HepG2 (cell line): ENCODE data around the gene PRR23E. TPM values are rescaled to one million over a fixed set of nuclear protein-coding genes. Genes with fewer than 3 reads are reported as not detected.
A peak's percentile ranks its signal among the peaks of the same experiment; 100 is the strongest.

Source experiments
- ATAC-seq: fragments of 200-7000 bp; cut with Tn5 transposase; 3 replicates; pipeline ENCODE4 v1.9.1; 2020; ENCODE audit warnings: mild to moderate bottlenecking, moderate library complexity
- BruUV-seq: library from RNA; stranded (reverse); fragments of 400-500 nt; replicated peaks from 2 replicates; lab custom pipeline; 2021; lab: Mats Ljungman, UMichigan
- CTCF ChIA-PET: fragments of 300-600 bp; formaldehyde crosslinking; extraction: SDS; loops from one replicate; lab custom pipeline; 2021; ENCODE audit warnings: low total read pairs, inconsistent platforms, low intra/inter-chr PET ratio; lab: Yijun Ruan, JAX
- POLR2A ChIA-PET: fragments of 350-600 bp; sonication (Branson Sonifier 250); formaldehyde crosslinking; loops from one replicate; lab custom pipeline; 2020; ENCODE audit warnings: antibody characterized with exemption, inconsistent platforms; lab: Yijun Ruan, JAX
- DNase-seq: peaks from one replicate; pipeline ENCODE4 v3.0.0-alpha.2; 2015; ENCODE audit warnings: low spot score
- FAIRE-seq: peaks from 3 replicates; lab custom pipeline; 2011; peaks lifted over from hg19 to GRCh38; lab: Jason Lieb, UNC
- H2AFZ ChIP-seq: one replicate; pipeline ENCODE4 v1.6.1; 2011; ENCODE audit warnings: low read length, inconsistent platforms
- H3K27ac ChIP-seq: fragments of 300-600 bp; 3 replicates; pipeline ENCODE4 v1.8.0; 2011; ENCODE audit warnings: mixed run types, mild to moderate bottlenecking, mixed read lengths, low read length, inconsistent platforms; ENCODE audit not compliant: insufficient read depth; ENCODE audit errors: extremely low read length
- H3K27me3 ChIP-seq, 2 experiments: fragments of 200-600 bp in 1 of 2; 2 replicates in 1 of 2; 3 replicates in 1 of 2; pipeline versions ENCODE4 v1.6.0 to v1.8.0; 2011; ENCODE audit warnings: low read length in 2 of 2, mild to moderate bottlenecking in 2 of 2, moderate library complexity in 2 of 2, inconsistent platforms in 1 of 2; ENCODE audit not compliant: insufficient read depth in 2 of 2, control insufficient read depth in 1 of 2
- H3K36me3 ChIP-seq, 2 experiments: fragments of 200-600 bp in 1 of 2; replicated peaks in 1 of 2; 2 replicates in 1 of 2; 3 replicates in 1 of 2; pipeline versions ENCODE4 v1.5.1 to v1.8.0; 2011; ENCODE audit warnings: low read length in 2 of 2, inconsistent platforms in 1 of 2; ENCODE audit not compliant: insufficient read depth in 2 of 2, control insufficient read depth in 1 of 2
- H3K4me1 ChIP-seq: 2 replicates; pipeline ENCODE4 v1.5.1; 2012; ENCODE audit warnings: low read length, inconsistent platforms; ENCODE audit not compliant: insufficient read depth
- H3K4me2 ChIP-seq: 2 replicates; pipeline ENCODE4 v1.6.0; 2011; ENCODE audit warnings: low read depth, low read length, inconsistent platforms
- H3K4me3 ChIP-seq, 3 experiments: fragments of 200-600 bp in 1 of 3; sonication (generic), shearing (Covaris generic) in 1 of 3; replicated peaks in 1 of 3; 2 replicates each; pipeline ENCODE4 v1.5.1; 2011 to 2016; ENCODE audit warnings: low read length in 3 of 3, inconsistent platforms in 2 of 3, low read depth in 2 of 3, mild to moderate bottlenecking in 2 of 3, control low read depth in 1 of 3, mixed read lengths in 1 of 3; ENCODE audit not compliant: insufficient read depth in 1 of 3
- H3K79me2 ChIP-seq: one replicate; pipeline ENCODE4 v1.6.1; 2011; ENCODE audit warnings: low read length, inconsistent platforms; ENCODE audit not compliant: insufficient read depth
- H3K9ac ChIP-seq: 2 replicates; pipeline ENCODE4 v1.6.0; 2011; ENCODE audit warnings: mild to moderate bottlenecking, low read depth, low read length, inconsistent platforms; ENCODE audit not compliant: insufficient read depth
- H3K9me3 ChIP-seq: 2 replicates; pipeline ENCODE4 v1.5.1; 2012; ENCODE audit warnings: mild to moderate bottlenecking, low read length
- H4K20me1 ChIP-seq: 2 replicates; pipeline ENCODE4 v1.6.0; 2011; ENCODE audit warnings: inconsistent platforms, mild to moderate bottlenecking, low read length, moderate library complexity; ENCODE audit not compliant: insufficient read depth
- CAMTA2 ChIP-seq: sonication (generic); formaldehyde crosslinking; IDR thresholded peaks from 2 replicates; pipeline ENCODE4 v1.4.0; 2020; ENCODE audit warnings: mild to moderate bottlenecking, missing genetic modification reagents, borderline replicate concordance
- CREB1 ChIP-seq, 2 experiments: fragments of 450-650 bp in 1 of 2; IDR thresholded peaks; 2 replicates each; pipeline ENCODE4 v1.6.1; 2016 to 2017; ENCODE audit warnings: control low read depth in 1 of 2, mild to moderate bottlenecking in 1 of 2, missing compliant biosample characterization in 1 of 2, missing genetic modification characterization in 1 of 2
- DR1 ChIP-seq: sonication (generic); formaldehyde crosslinking; IDR thresholded peaks from 2 replicates; pipeline ENCODE4 v1.8.0; 2021; ENCODE audit warnings: mild to moderate bottlenecking, missing genetic modification reagents, inconsistent platforms
- FOXA1 ChIP-seq, 2 experiments: fragments of 450-650 bp in 1 of 2; sonication (generic) in 1 of 2; formaldehyde crosslinking in 1 of 2; IDR thresholded peaks; 2 replicates each; pipeline versions ENCODE4 v1.4.0 to v1.6.1; 2016 to 2020; ENCODE audit warnings: missing genetic modification reagents in 1 of 2
- FOXA3 ChIP-seq: IDR thresholded peaks from 2 replicates; pipeline ENCODE4 v1.6.1; 2016; ENCODE audit warnings: missing genetic modification reagents, missing compliant biosample characterization
- HDAC1 ChIP-seq: sonication (generic); formaldehyde crosslinking; IDR thresholded peaks from 2 replicates; pipeline ENCODE4 v1.5.1; 2020; ENCODE audit warnings: mild to moderate bottlenecking, missing genetic modification reagents
- HNRNPL ChIP-seq: fragments of 200-400 bp; formaldehyde crosslinking; IDR thresholded peaks from 2 replicates; pipeline ENCODE4 v1.6.1; 2017; ENCODE audit warnings: mild to moderate bottlenecking, low read depth, low read length
- MAFF ChIP-seq: IDR thresholded peaks from 2 replicates; pipeline ENCODE4 v1.6.1; 2011; ENCODE audit warnings: low read depth, low read length, improper control_type of control experiment
- MAFK ChIP-seq, 2 experiments: IDR thresholded peaks in 1 of 2; conservative IDR thresholded peaks in 1 of 2; 2 replicates each; pipeline ENCODE4 v1.6.1; 2011; ENCODE audit warnings: improper control_type of control experiment in 2 of 2, low read length in 2 of 2
- RARG ChIP-seq: sonication (generic); formaldehyde crosslinking; IDR thresholded peaks from 2 replicates; pipeline ENCODE4 v1.4.0; 2020; ENCODE audit warnings: low read depth, mild to moderate bottlenecking, missing genetic modification reagents
- ZNF256 ChIP-seq: sonication (generic); formaldehyde crosslinking; conservative IDR thresholded peaks from 2 replicates; pipeline ENCODE4 v1.4.0; 2020; ENCODE audit warnings: missing genetic modification reagents
- ZNF335 ChIP-seq: sonication (generic); formaldehyde crosslinking; IDR thresholded peaks from 2 replicates; pipeline ENCODE4 v1.4.0; 2020; ENCODE audit warnings: missing genetic modification reagents
- ZNF605 ChIP-seq: sonication (generic); formaldehyde crosslinking; IDR thresholded peaks from 2 replicates; pipeline ENCODE4 v1.8.0; 2022; ENCODE audit warnings: mild to moderate bottlenecking, missing genetic modification reagents
- ZNF615 ChIP-seq: sonication (generic); formaldehyde crosslinking; IDR thresholded peaks from 2 replicates; pipeline ENCODE4 v1.5.0; 2020; ENCODE audit warnings: mild to moderate bottlenecking, missing genetic modification reagents, borderline replicate concordance
- ZNF747 ChIP-seq: sonication (generic); formaldehyde crosslinking; IDR thresholded peaks from 2 replicates; pipeline ENCODE4 v1.8.1; 2023; ENCODE audit warnings: missing genetic modification reagents, mild to moderate bottlenecking, borderline replicate concordance
- WGBS: methylation state at CpG from one replicate; pipeline ENCODE4 v1.1.6; 2017; ENCODE audit warnings: low lambda C conversion rate; 5-methylcytosine and 5-hydroxymethylcytosine counted together
- in situ Hi-C: cut with HindIII; loops from 2 replicates; pipeline ENCODE4 v1.10.0; 2017; ENCODE audit warnings: low pct_unique_long_range_greater_than_20kb; ENCODE audit not compliant: extremely low pct_ligation_motif_present
- intact Hi-C: fragments of 100-400 bp; cut with micrococcal nuclease; formaldehyde crosslinking; loops from one replicate; pipeline ENCODE4 v1.10.0; 2022; ENCODE audit not compliant: unreplicated experiment
- polyA plus RNA-seq, 8 experiments: library from polyadenylated mRNA; depleted of rRNA in 3 of 8; stranded (reverse) in 7 of 8; unstranded in 1 of 8; fragments of >200 nt; fragmentation: Illumina TruSeq in 4 of 8; extraction: Trizol in 4 of 8; gene quantifications; 2 replicates each; pipeline versions ENCODE4 v1.2.1 to v1.2.3, GENCODE V29; 2011 to 2016; ENCODE audit warnings: low read depth in 4 of 8, missing spikeins in 1 of 8, mixed read lengths in 1 of 8; ENCODE audit not compliant: insufficient read depth in 1 of 8
- total RNA-seq, 5 experiments: library from RNA; depleted of rRNA; stranded (reverse); fragments of >200 nt; fragmentation: Illumina TruSeq; extraction: Trizol; gene quantifications; 2 replicates each; pipeline ENCODE4 v1.2.3, GENCODE V29; 2016; ENCODE audit warnings: low read depth in 1 of 5
- TF ChIP-seq, protein P1 (sequence below), 2 experiments: fragments of 450-650 bp in 1 of 2; sonication (generic) in 1 of 2; formaldehyde crosslinking; IDR thresholded peaks; 2 replicates each; pipeline versions ENCODE4 v1.5.0 to v1.8.0; 2020 to 2022; ENCODE audit warnings: mild to moderate bottlenecking in 1 of 2, missing genetic modification reagents in 1 of 2
- TF ChIP-seq, protein P2 (sequence below): sonication (generic); formaldehyde crosslinking; IDR thresholded peaks from 2 replicates; pipeline ENCODE4 v1.5.0; 2020; ENCODE audit warnings: mild to moderate bottlenecking, missing genetic modification reagents, borderline replicate concordance
- TF ChIP-seq, protein P3 (sequence below): IDR thresholded peaks from 2 replicates; pipeline ENCODE4 v1.6.1; 2016

The PRR23E gene
- total and polyA plus RNA-seq, 2 of the 13 experiments (the other 11 are each of a cell fraction or from before 2014, with no cell fraction given): not detected

- in situ Hi-C loops: no loop called here
Observed at GRCh38 chr3:127200086-127200691, 7.3 kb downstream of the PRR23E start.

GRCh38 chr3:127203024-127203423, 10.1 kb downstream of the PRR23E start:
- no peaks in the 10 kb centered on the region for H3K79me2 ChIP-seq
- peaks cover 1 to 6% of the 10 kb centered on the region in 2 experiments; a peak in 2 of 5 replicates for H3K27me3 ChIP-seq
- in situ Hi-C loops: no loop called here
- H3K9ac ChIP-seq: no peak overlapping the region
- DNase-seq (no peak), FAIRE-seq (no peak), ATAC-seq (no peak)
- BruUV-seq: no TSS peak
- peaks cover 3% of the 10 kb centered on the region for H3K4me1 ChIP-seq
- no peak overlapping the region for H3K4me3 ChIP-seq
- H3K9me3 ChIP-seq: no peaks in the 10 kb centered on the region
- H3K27ac ChIP-seq: no peak overlapping the region
- POLR2A ChIA-PET: no interaction called here
- CTCF ChIA-PET: no interaction called here
- no peaks in the 10 kb centered on the region for H3K36me3 ChIP-seq
- no peak overlapping the region for H3K4me2 ChIP-seq
- H4K20me1 ChIP-seq: no peaks in the 10 kb centered on the region
- TF ChIP-seq, protein P1, sequence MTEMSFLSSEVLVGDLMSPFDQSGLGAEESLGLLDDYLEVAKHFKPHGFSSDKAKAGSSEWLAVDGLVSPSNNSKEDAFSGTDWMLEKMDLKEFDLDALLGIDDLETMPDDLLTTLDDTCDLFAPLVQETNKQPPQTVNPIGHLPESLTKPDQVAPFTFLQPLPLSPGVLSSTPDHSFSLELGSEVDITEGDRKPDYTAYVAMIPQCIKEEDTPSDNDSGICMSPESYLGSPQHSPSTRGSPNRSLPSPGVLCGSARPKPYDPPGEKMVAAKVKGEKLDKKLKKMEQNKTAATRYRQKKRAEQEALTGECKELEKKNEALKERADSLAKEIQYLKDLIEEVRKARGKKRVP (CRISPR knock-in tag; IDR thresholded peaks at IDR 0.05): no peak
- TF ChIP-seq CAMTA2 (no peak), CREB1 (IDR thresholded peaks at IDR 0.05) (no peak), CREB1 (CRISPR knock-in tag; IDR thresholded peaks at IDR 0.05) (no peak), HDAC1 (CRISPR knock-in tag) (no peak), MAFK (conservative IDR thresholded peaks at IDR 0.05 in 1 of 2, IDR thresholded peaks at IDR 0.05 in 1 of 2; ENCODE audit: low read length in 2 of 2) (peak; percentile 51 to 89; a peak in 3 of 4 replicates), MAFF (peak; percentile 81)
- TF ChIP-seq, protein P2, sequence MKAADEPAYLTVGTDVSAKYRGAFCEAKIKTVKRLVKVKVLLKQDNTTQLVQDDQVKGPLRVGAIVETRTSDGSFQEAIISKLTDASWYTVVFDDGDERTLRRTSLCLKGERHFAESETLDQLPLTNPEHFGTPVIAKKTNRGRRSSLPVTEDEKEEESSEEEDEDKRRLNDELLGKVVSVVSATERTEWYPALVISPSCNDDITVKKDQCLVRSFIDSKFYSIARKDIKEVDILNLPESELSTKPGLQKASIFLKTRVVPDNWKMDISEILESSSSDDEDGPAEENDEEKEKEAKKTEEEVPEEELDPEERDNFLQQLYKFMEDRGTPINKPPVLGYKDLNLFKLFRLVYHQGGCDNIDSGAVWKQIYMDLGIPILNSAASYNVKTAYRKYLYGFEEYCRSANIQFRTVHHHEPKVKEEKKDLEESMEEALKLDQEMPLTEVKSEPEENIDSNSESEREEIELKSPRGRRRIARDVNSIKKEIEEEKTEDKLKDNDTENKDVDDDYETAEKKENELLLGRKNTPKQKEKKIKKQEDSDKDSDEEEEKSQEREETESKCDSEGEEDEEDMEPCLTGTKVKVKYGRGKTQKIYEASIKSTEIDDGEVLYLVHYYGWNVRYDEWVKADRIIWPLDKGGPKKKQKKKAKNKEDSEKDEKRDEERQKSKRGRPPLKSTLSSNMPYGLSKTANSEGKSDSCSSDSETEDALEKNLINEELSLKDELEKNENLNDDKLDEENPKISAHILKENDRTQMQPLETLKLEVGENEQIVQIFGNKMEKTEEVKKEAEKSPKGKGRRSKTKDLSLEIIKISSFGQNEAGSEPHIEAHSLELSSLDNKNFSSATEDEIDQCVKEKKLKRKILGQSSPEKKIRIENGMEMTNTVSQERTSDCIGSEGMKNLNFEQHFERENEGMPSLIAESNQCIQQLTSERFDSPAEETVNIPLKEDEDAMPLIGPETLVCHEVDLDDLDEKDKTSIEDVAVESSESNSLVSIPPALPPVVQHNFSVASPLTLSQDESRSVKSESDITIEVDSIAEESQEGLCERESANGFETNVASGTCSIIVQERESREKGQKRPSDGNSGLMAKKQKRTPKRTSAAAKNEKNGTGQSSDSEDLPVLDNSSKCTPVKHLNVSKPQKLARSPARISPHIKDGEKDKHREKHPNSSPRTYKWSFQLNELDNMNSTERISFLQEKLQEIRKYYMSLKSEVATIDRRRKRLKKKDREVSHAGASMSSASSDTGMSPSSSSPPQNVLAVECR (CRISPR knock-in tag): no peak
- WGBS: 0% methylated on average over 1 of the region's 1 CpG
- intact Hi-C loops: no loop called here
- H2AFZ ChIP-seq: no peak overlapping the region

More at GRCh38 chr3:127200086-127200691, 7.3 kb downstream of the PRR23E start:
- no peak overlapping the region for H3K9ac ChIP-seq
- peaks cover 0 to 9% of the 10 kb centered on the region in 2 experiments; a peak in 1 of 5 replicates for H3K27me3 ChIP-seq
- H3K36me3 ChIP-seq: no peaks in the 10 kb centered on the region
- no peak overlapping the region for H3K4me2 ChIP-seq
- FAIRE-seq: no peak
- no peaks in the 10 kb centered on the region for H4K20me1 ChIP-seq
- H3K9me3 ChIP-seq: no peaks in the 10 kb centered on the region
- DNase-seq: no peak
- no peaks in the 10 kb centered on the region for H3K79me2 ChIP-seq
- no peak overlapping the region for H2AFZ ChIP-seq
- H3K4me1 ChIP-seq: peaks cover 16% of the 10 kb centered on the region
- WGBS: 22% methylated on average over 6 of the region's 6 CpGs
- TF ChIP-seq HNRNPL (no peak), ZNF605 (no peak), FOXA1 (IDR thresholded peaks at IDR 0.05) (no peak), FOXA1 (CRISPR knock-in tag; IDR thresholded peaks at IDR 0.05) (no peak), FOXA3 (CRISPR knock-in tag) (no peak), ZNF615 (CRISPR knock-in tag) (no peak), RARG (CRISPR knock-in tag) (no peak), ZNF335 (CRISPR knock-in tag) (no peak), DR1 (CRISPR knock-in tag) (no peak), ZNF256 (CRISPR knock-in tag) (no peak), ZNF747 (CRISPR knock-in tag) (no peak)
- TF ChIP-seq, protein P3, sequence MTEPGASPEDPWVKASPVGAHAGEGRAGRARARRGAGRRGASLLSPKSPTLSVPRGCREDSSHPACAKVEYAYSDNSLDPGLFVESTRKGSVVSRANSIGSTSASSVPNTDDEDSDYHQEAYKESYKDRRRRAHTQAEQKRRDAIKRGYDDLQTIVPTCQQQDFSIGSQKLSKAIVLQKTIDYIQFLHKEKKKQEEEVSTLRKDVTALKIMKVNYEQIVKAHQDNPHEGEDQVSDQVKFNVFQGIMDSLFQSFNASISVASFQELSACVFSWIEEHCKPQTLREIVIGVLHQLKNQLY (CRISPR knock-in tag): no peak
- ATAC-seq: no peak
- ChIA-PET POLR2A (no interaction called here), CTCF (no interaction called here)
- H3K4me3 ChIP-seq: no peak overlapping the region
- intact Hi-C loops: no loop called here
- no TSS peak for BruUV-seq
- no peak overlapping the region for H3K27ac ChIP-seq
